ENCODE data around the gene PI16. TPM values are rescaled to one million over a fixed set of nuclear protein-coding genes. Genes with fewer than 3 reads are reported as not detected.

Gene PI16
- total RNA-seq, 4 donors from 2014 or later, result 44.8 to 64.3 (median 56.9) TPM

- Histone ChIP-seq H3K36me3 (peaks cover 63 to 85% (median 78%) of the 10 kb centered on the region in 4 donors), H3K27ac (replicated peaks in 1 of 4) (no peak overlapping the region), H3K27me3 (no peaks in the 10 kb centered on the region), H3K9me3 (no peaks in the 10 kb centered on the region), H3K4me3 (no peak overlapping the region), H3K4me1 (peaks cover 39 to 84% (median 44%) of the 10 kb centered on the region in 4 donors)
- DNase-seq (ENCODE audit: extremely low spot score), result no peak
- intact Hi-C loops (cut with DNase I), result loop anchor here (5.0 kb wide), 1 partner anchor 40 kb away; no protein-coding TSS in a partner anchor
- TF ChIP-seq EP300 (IDR thresholded peaks at IDR 0.05) (no peak), POLR2AphosphoS5 (IDR thresholded peaks at IDR 0.05) (no peak), CTCF (IDR thresholded peaks at IDR 0.05) (no peak), POLR2A (IDR thresholded peaks at IDR 0.05; ENCODE audit: low read depth) (no peak)
- 96% methylated on average over 4 of the region's 6 CpGs for WGBS
Measured at GRCh38 chr6:36976931-36977330, 22.4 kb downstream of the PI16 start.

- Histone ChIP-seq H3K4me1 (peaks cover 43 to 86% (median 49%) of the 10 kb centered on the region in 4 donors), H3K4me3 (no peak overlapping the region), H3K36me3 (peaks cover 57 to 80% (median 72%) of the 10 kb centered on the region in 4 donors), H3K27ac (replicated peaks in 1 of 4) (peak overlapping the region in 1 of 4 donors; percentile 31), H3K9me3 (no peaks in the 10 kb centered on the region), H3K27me3 (no peaks in the 10 kb centered on the region)
- TF ChIP-seq POLR2A (IDR thresholded peaks at IDR 0.05; ENCODE audit: low read depth) (no peak), CTCF (IDR thresholded peaks at IDR 0.05) (peak; percentile 24 to 40 (median 29))
- intact Hi-C loops (cut with DNase I), result loop anchor here (5.0 kb wide), 1 partner anchor 40 kb away; no protein-coding TSS in a partner anchor
- WGBS, result 75% methylated on average over 5 of the region's 16 CpGs
- DNase-seq (ENCODE audit: extremely low spot score), result no peak
Measured at GRCh38 chr6:36977470-36977941, 23.0 kb downstream of the PI16 start.

- no peak overlapping the region for H3K4me3 ChIP-seq
- no peak for TF ChIP-seq EP300 (IDR thresholded peaks at IDR 0.05)
- TF ChIP-seq POLR2A (IDR thresholded peaks at IDR 0.05; ENCODE audit: low read depth), result no peak
- TF ChIP-seq CTCF (IDR thresholded peaks at IDR 0.05), result no peak
- TF ChIP-seq POLR2AphosphoS5 (IDR thresholded peaks at IDR 0.05), result no peak
- no peaks in the 10 kb centered on the region for H3K9me3 ChIP-seq
- peaks cover 45 to 71% (median 60%) of the 10 kb centered on the region in 4 donors for H3K36me3 ChIP-seq
- WGBS, result 68% methylated on average over 11 of the region's 11 CpGs
- DNase-seq (ENCODE audit: extremely low spot score), result no peak
- H3K4me1 ChIP-seq, result peaks cover 52 to 90% (median 58%) of the 10 kb centered on the region in 4 donors
- no peaks in the 10 kb centered on the region for H3K27me3 ChIP-seq
- intact Hi-C loops (cut with DNase I), result loop anchor here (5.0 kb wide), 1 partner anchor 39 kb away; no protein-coding TSS in a partner anchor
- peak overlapping the region in 2 of 4 donors; percentile 31 to 54 for H3K27ac ChIP-seq (replicated peaks in 1 of 4)
Measured at GRCh38 chr6:36978421-36979346, 24.1 kb downstream of the PI16 start.

GRCh38 chr6:36979347-36979742, 24.8 kb downstream of the PI16 start:
- H3K9me3 ChIP-seq, result no peaks in the 10 kb centered on the region
- H3K36me3 ChIP-seq, result peaks cover 38 to 64% (median 54%) of the 10 kb centered on the region in 4 donors
- no peaks in the 10 kb centered on the region for H3K27me3 ChIP-seq
- no peak overlapping the region for H3K4me3 ChIP-seq
- WGBS, result 27% methylated on average over 4 of the region's 4 CpGs
- intact Hi-C loops (cut with DNase I), result loop anchor here (5.0 kb wide), 1 partner anchor 38 kb away; no protein-coding TSS in a partner anchor
- peaks cover 58 to 94% (median 63%) of the 10 kb centered on the region in 4 donors for H3K4me1 ChIP-seq
- TF ChIP-seq POLR2A (IDR thresholded peaks at IDR 0.05; ENCODE audit: low read depth) (no peak), CTCF (IDR thresholded peaks at IDR 0.05) (peak; percentile 53 to 68 (median 63)), POLR2AphosphoS5 (IDR thresholded peaks at IDR 0.05) (peak in 1 of 2 donors; percentile 61), EP300 (IDR thresholded peaks at IDR 0.05) (no peak)
- H3K27ac ChIP-seq (replicated peaks in 1 of 4), result peak overlapping the region in 3 of 4 donors; percentile 1 to 54 (median 25)
- DNase-seq (ENCODE audit: extremely low spot score), result no peak
